HG03520 (cell line): ENCODE results near the gene SLIT3.
"Not testable (repeated sequence)": the region's sequence is repeated elsewhere in the genome, so short reads cannot be mapped to it uniquely, and the experiment has no call there.

Source experiments
- ATAC-seq: cut with Tn5 transposase; IDR thresholded peaks from one replicate; pipeline ENCODE4 v1.9.1; 2021; ENCODE audit warnings: mild to moderate bottlenecking, moderate library complexity; ENCODE audit not compliant: unreplicated experiment

SLIT3 gene

GRCh38 chr5:169222934-169223594 lies 77.9 kb downstream of the SLIT3 start:
- ATAC-seq = no peak

GRCh38 chr5:169221519-169221918 lies 79.4 kb downstream of the SLIT3 start:
- no peak for ATAC-seq

- no peak for ATAC-seq
Observed at GRCh38 chr5:169219961-169220360, 81.0 kb downstream of the SLIT3 start.

GRCh38 chr5:169219351-169219750 lies 81.6 kb downstream of the SLIT3 start:
- no peak for ATAC-seq

GRCh38 chr5:169218861-169219260 lies 82.1 kb downstream of the SLIT3 start:
- no peak for ATAC-seq

- no peak for ATAC-seq
Observed at GRCh38 chr5:169218176-169218575, 82.8 kb downstream of the SLIT3 start.

- no peak for ATAC-seq
Observed at GRCh38 chr5:169216866-169217265, 84.1 kb downstream of the SLIT3 start.

- no peak for ATAC-seq
Observed at GRCh38 chr5:169213479-169213878, 87.5 kb downstream of the SLIT3 start.

GRCh38 chr5:169211761-169212160 lies 89.2 kb downstream of the SLIT3 start:
- not testable (repeated sequence) for ATAC-seq

- ATAC-seq = no peak
Observed at GRCh38 chr5:169204788-169205400, 96.0 kb downstream of the SLIT3 start.

- no peak for ATAC-seq
Observed at GRCh38 chr5:169202969-169203368, 98.0 kb downstream of the SLIT3 start.

GRCh38 chr5:169201597-169201996 lies 99.3 kb downstream of the SLIT3 start:
- ATAC-seq = no peak

GRCh38 chr5:169200125-169200778 lies 100.7 kb downstream of the SLIT3 start:
- no peak for ATAC-seq

GRCh38 chr5:169197343-169197742 lies 103.6 kb downstream of the SLIT3 start:
- ATAC-seq = no peak

- no peak for ATAC-seq
Observed at GRCh38 chr5:169196059-169196458, 104.9 kb downstream of the SLIT3 start.

- ATAC-seq = no peak
Observed at GRCh38 chr5:169195601-169196000, 105.3 kb downstream of the SLIT3 start.

GRCh38 chr5:169192536-169192935 lies 108.4 kb downstream of the SLIT3 start:
- ATAC-seq = no peak

- no peak for ATAC-seq
Observed at GRCh38 chr5:169190849-169191248, 110.1 kb downstream of the SLIT3 start.

- ATAC-seq = no peak
Observed at GRCh38 chr5:169185626-169186025, 115.3 kb downstream of the SLIT3 start.

GRCh38 chr5:169183576-169183975 lies 117.4 kb downstream of the SLIT3 start:
- ATAC-seq = no peak

- no peak for ATAC-seq
Observed at GRCh38 chr5:169182797-169183196, 118.1 kb downstream of the SLIT3 start.

- ATAC-seq = no peak
Observed at GRCh38 chr5:169181814-169182213, 119.1 kb downstream of the SLIT3 start.
